ENCODE measurements around the gene CACHD1.
"Not testable (repeated sequence)": the region's sequence is repeated elsewhere in the genome, so short reads cannot be mapped to it uniquely, and the experiment has no call there.

The CACHD1 gene

DNA sequence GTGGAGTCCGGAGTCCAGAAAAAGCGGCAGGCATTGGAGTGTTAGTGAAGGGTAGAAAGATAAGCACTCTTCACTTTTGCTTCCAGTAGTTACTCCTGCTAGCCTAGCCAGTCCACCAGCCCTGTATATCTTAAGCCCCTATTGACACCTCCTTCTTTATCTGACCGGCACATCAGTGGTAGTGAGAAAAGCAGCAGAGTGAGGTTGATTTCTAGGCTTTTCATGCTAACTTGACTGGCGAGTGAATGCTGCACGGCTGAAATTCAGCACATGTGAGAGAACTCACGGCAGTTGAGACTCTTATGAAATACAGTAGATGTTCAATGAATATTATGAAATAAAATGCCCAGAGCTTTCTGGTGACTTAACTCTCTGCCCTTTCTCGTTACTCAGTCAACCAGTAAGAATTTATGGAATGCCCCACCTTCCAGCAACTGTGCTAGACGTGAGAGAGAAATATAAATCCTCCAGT lies 128.2 kb downstream of the CACHD1 start:
- no peak for DNase-seq

DNA sequence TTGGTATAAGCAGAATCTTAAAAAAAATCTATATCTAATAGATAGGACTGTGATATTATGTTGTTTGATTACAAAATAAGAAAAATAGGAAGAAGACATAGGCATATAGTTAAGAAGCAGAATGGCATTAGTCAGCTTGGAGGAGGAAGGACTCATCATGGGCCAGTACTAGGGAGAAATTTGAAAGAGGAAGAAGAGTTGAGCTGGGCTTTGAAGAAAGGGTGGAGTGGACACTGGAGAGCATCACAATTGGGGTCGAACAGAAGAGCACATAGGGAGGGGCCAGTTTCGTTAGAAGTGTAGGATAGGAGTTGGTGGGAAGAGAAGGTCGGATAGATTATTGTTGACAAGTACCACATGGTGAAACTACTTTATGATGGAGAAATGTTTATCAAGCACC lies 129.3 kb downstream of the CACHD1 start:
- no peak for DNase-seq

DNA sequence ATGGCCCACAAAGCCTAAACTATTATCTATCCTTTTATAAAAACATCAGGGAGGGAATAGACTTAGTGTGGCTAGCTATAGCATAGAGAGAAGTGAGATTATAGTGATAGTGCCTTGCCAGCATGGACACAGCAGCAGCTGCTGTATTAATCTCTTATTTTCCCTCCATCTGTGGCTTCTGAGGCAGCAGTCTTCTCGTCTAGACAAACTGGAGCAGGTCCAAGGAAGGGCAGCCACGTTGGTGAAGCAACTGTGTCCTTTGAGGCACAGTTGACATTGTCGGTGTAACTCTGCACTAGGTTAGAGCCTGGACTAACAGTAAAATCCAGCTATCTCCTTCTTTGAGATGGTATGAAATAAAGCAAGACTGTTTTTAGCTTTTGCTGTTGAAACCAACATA lies 131.3 kb downstream of the CACHD1 start:
- no peak for DNase-seq

DNA sequence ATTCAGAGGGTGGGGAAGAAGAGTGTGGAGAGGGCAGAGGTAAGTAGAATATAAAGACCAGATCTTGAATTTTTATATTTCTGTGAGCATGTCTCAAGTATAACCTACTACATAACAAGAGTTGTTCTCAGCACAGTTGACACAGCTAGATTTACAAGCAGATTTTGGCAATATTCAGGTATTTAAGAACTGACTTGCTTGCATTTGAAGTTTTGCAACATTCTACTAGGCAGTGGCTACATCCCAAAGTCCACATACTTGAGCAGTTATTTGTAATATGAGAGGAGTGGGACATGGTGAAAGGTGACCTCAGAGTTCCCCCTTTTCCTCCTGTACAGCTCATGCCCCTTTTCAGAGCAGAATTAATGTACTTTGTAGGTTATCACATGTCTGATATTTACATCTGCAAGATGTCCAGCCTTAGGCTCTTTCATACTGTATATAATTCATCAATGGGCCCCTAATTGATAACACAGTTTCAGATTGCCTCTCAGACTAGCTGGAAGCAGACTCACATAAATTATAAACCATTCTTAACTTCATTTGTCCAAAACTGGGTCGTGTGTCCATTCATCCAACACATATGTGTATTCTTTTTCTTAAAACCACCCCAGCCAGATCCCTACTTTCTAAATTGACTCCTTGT lies 138.2 kb downstream of the CACHD1 start:
- no peak for DNase-seq

DNA sequence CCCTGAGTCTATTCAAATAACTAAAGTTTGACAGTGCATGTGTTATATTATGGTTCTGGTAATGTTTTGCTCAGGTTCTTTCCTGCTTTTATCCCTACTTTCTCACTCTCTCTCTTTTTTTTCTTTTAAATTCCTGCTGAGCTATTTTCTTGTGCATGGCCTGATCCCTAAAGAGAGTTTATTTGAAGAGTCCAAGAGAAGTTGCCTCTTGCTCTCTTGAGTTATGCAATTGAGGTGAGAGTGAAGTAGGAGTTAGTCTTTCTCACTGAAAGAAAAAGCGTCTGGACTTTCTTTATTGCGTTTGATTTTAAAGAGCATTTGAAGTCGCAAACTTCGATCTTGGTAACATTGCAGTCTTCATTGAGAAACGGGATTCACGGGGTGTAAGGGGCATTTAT lies 138.7 kb downstream of the CACHD1 start:
- no peak for DNase-seq

DNA sequence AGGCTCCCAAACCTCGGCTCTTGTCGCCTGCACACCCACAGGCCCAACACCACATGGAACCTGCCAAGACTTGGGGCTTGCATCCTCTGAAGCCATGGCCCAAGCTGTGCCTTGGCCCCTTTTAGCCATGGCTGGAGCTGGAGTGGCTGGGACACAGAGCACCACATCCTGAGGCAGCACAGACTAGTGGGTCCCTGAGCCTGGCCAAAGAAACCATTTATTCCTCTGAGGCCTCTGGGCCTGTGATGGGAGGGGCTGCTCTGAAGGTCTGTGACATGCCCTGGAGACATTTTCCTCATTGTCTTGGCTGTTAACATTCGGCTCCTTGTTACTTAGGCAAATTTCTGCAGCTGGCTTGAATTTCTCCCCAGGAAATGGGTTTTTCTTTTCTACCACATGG lies 141.0 kb downstream of the CACHD1 start:
- DNase-seq = not testable (repeated sequence)

DNA sequence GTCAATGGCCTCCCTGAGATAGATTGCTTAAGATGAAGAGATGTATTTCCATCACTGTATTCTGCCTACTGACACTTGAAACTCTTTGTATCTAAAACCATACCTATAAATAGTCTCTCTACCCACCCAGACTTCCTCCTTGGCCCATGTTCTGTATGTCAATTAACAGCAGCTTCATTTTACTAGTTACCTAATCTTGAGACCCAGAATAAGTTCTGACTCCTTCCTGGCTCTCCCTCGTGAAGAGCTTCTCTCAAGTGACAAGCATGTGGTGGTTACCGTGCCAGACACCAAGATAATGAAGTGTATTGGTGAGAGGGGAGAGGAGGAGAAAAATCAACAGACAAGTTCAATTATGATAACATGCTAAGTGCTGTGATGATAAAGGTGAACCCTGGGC lies 146.1 kb downstream of the CACHD1 start:
- no peak for DNase-seq

DNA sequence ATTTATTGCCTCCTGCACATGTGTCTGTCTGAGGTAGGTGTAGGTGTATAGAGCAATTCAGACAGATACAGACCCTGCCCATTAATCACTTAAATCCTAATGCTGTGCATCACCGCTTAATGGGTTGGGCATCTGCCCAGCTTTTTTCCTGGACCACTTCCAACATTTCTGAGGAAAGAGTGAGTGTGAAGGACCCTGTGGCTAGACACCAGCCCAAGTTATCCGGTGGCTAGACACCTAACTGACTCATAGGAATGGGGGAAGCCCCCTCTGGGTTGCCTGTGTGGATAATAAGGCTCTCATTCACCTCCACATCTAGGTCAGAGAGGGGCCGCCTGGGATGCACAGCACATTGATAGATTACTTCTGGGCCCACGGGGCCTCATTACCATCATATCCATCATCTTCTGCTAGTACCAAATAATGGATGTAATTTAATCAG lies 153.8 kb downstream of the CACHD1 start:
- DNase-seq = no peak

DNA sequence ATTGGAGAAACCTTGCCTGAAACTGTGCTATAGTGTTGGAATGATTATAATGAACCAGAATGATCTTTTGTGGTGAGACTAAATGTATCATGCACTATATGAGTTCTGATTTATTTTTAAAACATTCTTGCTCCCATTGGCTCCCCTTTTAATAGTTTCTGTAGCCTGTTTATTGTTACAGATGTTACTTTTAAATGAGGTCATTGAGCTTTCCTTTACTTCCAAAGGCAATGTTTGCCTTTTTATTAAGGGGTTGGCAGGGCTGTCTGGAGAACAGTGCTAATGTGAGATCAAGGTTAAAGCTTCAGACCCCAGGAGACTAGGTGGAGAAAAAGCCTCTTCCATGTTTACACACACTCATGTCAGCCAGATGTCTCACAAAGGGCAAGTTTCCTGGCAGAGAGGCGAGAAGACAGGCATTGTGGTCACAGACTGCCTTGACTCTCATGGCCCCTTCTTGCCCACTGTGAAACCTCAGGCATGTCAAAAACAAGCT lies 154.3 kb downstream of the CACHD1 start:
- DNase-seq = no peak

DNA sequence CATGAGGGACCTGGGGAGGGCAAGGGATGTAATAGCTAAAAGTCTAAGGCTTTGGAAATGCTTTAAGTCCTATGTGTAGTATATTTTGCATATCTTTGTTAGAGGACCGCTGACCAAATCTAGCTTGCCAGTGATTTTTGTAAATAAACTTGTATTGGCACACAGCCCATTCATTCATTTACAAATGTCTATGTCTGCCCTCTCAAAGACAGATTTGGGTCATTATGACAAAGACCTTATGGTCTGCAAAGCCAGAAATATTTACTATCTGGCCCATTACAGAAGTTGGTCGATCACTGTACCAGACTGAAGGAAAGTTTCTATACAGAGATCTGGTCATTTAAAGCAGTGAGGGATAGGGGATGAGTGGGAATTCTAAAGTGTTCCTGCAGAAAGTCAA lies 154.9 kb downstream of the CACHD1 start:
- DNase-seq = no peak

DNA sequence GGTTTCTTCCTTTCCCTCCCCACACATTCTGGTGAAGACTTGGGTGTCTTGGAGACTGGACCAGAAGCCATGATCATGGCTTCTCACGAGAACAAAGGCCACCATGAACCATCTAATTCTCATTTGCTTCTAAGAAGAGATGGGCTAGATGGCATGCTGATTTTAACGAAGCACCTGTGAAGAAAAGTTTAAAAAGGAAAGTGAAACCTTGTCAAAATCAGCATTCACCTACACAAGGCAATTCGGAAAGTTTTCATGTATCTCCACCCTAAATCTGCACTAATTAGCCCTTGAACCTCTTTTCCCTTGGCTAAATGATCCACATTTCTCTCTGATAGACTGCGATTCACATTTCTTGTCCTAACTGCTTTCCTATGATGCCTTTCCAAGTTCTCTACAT lies 160.7 kb downstream of the CACHD1 start:
- DNase-seq = no peak

DNA sequence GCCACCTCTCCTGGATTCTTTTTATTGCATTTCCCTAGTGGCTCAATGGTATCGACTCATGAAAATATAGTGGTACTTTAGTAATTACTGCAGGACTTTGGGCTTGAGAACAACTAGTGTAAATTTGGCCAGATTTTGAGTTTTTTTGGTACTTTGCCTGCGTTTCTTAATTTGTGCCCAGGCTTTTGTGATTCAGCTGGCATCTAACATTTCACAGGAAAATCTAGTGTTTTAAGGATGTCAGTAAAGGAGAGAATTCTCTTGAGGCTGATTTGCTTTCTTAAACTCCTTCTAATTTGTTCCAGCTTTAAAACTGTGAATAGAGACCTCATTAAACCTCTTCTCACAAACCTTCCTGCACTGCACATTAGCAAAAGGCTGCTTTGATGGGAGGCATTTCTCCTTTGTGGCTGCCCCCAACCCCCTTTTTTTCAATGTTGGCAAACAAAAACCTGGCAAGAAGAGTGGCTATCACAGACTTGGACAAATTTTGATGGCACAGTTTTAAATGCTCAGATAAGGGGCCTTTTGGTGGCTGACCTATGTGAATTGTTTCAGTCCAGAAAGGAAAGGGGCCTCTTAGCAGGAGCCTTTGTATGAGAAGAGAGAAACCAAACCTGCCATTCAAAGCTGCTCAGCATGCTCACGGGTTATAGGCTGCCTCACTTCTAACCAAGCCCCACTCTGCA lies 161.6 kb downstream of the CACHD1 start:
- DNase-seq = no peak

DNA sequence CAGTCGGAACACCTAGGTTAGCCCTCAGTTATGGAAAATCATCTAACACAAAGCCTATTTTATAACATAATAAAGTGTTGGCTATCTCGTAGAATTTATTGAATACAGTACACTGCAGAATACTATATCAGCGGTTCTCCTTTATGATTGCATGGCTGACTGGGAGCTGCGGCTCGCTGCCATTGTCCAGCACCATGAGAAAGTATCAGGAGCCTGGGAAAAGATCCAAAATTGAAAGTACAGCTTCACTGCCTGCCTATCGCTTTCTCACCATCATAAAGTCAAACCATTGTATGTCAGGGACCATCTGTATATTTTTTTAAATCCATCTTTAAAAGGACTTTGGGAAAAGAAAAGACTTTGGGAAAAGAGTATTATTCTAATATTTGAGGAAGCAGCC lies 163.0 kb downstream of the CACHD1 start:
- no peak for DNase-seq

DNA sequence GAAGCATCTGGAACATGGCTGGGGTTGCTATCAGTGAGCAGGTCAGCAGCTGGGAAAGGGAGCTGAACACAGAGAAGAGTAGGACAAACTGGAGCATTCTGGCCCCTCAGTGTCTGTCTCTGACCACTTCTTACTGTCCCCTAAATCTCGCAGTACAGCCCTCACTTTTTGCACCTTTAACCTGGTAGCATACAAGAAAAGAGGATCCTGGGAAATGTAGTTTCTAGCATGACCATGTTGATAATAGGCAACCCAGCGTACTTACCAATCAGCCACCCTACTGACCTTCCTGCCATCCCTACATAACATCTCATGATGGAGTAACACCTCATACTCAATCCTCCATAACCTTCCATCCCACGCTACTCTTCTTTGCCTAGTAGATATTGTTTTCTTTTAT lies 175.8 kb downstream of the CACHD1 start:
- DNase-seq = no peak

DNA sequence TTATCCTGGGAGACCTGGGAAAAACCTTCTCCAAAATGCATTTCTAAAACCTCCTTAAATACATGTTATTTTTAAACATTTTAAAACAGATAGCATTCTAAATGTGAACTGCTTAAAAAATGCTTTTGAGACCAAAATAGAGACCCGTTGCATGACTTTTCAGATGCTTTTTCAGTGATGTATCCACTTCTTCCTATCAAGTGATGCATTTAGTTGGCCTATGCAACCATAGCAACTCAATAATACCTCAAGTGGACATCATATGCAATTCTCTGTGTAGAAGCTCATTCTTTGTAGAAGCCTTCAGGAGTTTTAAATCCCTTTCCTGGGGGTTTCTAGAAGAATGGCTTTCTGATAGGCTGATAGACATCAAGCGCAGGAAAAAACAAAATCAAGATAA lies 180.5 kb downstream of the CACHD1 start:
- no peak for DNase-seq

DNA sequence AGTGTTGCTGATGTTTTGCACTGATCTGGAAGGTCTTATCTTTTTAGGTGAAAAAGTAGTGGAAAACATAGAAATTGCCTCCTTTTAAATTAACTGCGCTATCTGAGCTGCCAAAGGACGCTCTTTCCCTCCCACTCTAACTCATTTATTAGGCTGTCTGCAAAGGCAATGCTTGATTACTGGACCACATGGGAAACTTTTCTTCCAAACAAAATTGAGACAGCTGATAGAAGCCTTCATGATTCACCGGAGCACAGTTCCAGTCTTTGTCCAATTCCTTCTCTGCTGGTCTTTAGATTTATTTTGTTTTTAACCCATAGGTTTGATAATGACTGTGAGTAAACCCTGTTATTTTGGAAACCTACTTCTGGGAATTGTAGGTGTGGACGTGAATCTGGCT lies 181.9 kb downstream of the CACHD1 start:
- DNase-seq = no peak

DNA sequence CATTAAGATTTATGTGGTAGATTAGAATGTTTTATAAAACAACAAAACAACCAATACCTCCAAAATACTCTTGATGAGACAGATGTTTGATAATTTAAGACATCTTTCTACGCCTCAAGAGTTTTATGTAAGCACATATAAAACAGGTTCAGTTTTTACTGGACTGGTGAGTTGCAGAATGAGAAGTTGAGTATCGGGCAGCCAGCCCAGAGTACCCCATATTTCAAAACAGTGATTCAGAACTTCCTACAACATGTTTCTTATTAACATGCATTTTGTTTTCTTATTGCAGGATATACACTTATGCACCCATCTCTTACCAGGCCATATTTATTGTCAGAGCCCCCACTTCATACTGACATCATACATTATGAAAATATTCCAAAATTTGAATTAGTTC lies 183.5 kb downstream of the CACHD1 start:
- no peak for DNase-seq

DNA sequence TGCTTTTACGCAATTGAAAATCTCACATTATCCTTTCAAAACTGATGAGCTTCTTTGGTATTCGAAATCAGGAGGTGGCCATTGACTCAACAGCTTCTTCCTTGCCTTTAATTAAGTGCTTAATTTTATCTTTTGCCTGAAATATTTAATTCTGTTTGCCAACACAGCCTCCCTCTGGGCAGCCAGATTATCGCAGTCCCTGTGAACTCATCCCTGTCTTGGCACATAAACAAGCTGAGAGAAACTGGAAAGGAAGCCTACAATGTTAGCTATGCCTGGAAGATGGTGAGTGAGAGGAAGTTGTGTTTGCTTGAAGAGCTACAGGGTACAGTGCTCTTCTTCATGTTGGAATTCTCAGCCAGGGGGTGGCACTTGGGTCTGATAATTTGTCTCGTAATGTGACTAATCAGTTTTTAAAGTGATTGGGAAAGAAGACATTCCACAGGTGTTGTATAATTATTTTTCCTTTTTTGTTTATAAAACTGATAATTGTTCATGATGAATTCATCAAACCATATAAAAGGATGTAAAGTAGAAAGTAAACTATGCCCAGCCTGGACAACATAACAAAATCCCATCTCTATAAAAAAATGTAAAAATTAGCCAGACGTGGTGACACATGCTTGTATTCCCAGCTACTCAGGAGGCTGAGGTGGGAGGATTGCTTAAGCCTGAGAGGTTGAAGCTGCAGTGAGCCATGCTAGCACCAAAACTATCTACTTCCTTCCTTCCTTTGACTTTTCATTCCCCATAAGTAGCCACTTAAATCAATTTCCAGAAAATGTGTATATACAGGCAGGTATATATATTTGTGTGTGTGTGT lies 184.8 kb downstream of the CACHD1 start:
- no peak for DNase-seq

DNA sequence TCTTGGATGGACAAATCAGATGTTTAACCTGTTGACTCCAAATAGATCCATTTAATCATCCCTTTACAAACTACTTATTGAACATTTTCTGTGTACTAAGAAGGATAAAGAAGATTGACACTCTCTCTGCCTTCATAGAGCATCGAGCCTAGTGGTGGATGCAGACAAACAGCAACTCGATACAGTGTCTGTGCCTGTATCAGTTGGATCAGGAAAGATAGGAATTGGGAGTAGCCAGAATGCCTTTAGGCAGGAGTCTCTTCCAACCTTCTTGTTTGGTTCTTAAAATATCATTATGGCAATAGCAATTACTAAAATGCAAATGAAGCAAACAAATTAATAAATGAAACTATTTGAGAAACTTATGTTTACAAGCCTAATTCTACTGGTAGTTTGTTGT lies 185.9 kb downstream of the CACHD1 start:
- no peak for DNase-seq

DNA sequence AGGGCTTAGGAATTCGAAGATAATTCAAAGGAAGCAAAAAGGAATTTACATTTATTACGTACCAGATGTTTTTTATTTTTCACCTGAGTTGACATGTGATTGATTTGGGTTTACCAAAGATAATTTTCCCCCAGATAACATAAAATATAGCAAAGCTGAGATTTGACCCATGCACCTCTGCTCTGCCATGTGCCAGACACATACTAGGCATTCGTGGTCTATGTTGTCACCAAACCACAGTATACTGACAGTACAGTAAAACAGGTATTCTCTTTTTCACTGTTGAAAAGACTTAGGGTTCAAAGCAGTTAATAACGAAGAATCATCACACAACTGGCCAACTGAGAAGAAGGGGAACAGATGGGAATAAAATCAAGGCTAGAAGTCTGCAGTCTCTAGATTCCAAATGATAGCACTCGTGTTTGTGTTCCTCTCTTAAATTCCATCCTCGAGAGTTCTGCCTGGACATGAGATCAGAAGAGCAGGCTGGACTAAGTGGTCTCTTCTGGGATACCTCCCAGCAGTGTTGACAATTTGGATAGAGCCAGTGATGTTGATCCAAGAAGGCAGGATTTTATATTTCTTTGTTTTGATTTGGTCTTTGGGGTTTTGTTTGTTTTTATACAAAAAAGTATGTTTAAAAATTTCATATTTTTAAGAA lies 189.7 kb downstream of the CACHD1 start:
- no peak for DNase-seq

DNA sequence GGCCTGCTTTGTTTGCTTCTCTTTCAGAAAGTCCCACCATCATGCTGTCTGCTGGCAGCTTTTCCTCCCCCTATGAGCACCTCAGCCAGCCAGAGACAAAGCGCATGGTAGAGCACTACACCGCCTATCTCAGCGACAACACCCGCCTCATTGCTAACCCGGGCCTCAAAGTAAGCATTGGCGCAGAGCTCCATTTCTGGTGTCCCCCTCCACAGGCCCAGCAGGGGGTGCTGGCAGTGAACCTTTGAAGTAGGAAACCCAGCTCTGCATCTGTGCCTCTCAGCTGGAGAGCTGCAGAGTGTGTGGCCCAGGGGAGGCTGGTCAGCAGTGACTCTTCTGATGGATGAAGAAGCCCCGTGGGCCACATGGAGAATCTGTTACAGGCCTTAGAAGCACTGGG lies 193.7 kb downstream of the CACHD1 start:
- peak in 1 of 2 donors; percentile 3 for DNase-seq

DNA sequence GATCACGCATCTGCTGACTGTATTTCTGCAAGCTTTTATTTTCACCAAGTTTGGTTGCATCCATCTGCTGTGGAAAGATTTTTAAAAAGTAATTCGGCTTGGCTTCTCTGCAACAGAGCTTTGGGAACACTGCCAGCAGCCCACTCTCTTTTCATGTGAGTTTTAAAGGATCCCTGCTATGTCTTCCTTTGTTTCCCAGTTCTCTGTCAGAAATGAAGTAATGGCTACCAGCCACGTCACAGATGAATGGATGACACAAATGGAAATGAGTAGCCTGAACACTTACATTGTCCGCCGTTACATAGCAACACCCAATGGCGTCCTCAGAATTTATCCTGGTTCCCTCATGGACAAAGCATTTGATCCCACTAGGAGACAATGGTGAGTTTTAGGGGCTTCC lies 194.4 kb downstream of the CACHD1 start:
- DNase-seq = no peak

DNA sequence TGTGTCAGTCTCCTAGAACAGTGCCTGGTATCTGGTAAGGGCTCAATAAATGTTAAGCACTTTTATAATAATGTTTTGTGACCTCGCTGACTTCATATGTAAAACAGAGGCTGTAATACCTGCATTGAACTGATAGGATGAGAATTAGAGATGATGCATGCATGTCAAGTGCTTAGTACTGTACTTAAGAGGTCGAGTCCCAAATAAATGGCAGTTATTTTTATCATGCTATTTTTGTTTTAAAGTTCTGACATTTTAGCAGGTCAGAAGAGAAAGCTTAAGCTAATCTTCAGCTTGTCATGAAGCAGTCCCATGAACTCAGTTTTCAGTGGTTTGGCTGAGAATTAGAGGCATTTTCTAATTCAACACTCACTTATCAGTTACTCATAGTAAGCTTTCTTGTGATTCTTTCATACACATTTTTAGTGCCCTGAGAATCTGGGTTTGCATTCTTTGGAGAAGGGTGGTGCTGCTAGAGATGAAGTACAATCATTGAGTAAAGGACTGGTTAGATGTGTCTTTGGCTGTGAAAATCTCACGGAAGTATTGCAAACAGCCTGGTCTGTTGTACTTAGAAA lies 199.3 kb downstream of the CACHD1 start:
- DNase-seq = no peak

Data from stimulated activated CD4-positive, alpha-beta T cell treated with anti-CD3 and anti-CD28 coated beads, Interleukin-2, amount 100 ng/mL, for 48 hours (primary cell).